NT2/D1 (cell line): ENCODE results near the gene INTS12.
A peak's percentile ranks its signal among the peaks of the same experiment; 100 is the strongest.
"Not testable (repeated sequence)": the region's sequence is repeated elsewhere in the genome, so short reads cannot be mapped to it uniquely, and the experiment has no call there.

Source experiments
- DNase-seq: peaks from one replicate; pipeline ENCODE4 v3.0.0-alpha.2; 2011; ENCODE audit warnings: low read depth, low spot score
- H3K27me3 ChIP-seq: 2 replicates; pipeline ENCODE4 v1.6.0; 2011; ENCODE audit warnings: mild to moderate bottlenecking; ENCODE audit not compliant: insufficient read length, insufficient read depth
- H3K36me3 ChIP-seq: 2 replicates; pipeline ENCODE4 v1.6.1; 2011; ENCODE audit warnings: mild to moderate bottlenecking, low read length, mixed read lengths; ENCODE audit not compliant: insufficient read depth, insufficient read length
- H3K4me1 ChIP-seq: 2 replicates; pipeline ENCODE4 v1.5.1; 2011; ENCODE audit not compliant: insufficient read depth, insufficient read length
- H3K4me3 ChIP-seq: 2 replicates; pipeline ENCODE4 v1.5.1; 2011; ENCODE audit warnings: low read depth; ENCODE audit not compliant: insufficient read length
- H3K9ac ChIP-seq: 2 replicates; pipeline ENCODE4 v1.6.0; 2011; ENCODE audit warnings: low read depth; ENCODE audit not compliant: insufficient read length
- H3K9me3 ChIP-seq: 2 replicates; pipeline ENCODE4 v1.5.1; 2011; ENCODE audit warnings: mild to moderate bottlenecking, low read length; ENCODE audit not compliant: insufficient read depth
- SUZ12 ChIP-seq: IDR thresholded peaks from 2 replicates; pipeline ENCODE4 v1.6.1; 2011; ENCODE audit not compliant: insufficient read length, insufficient read depth; ENCODE audit errors: extremely low read depth
- YY1 ChIP-seq: IDR thresholded peaks from 2 replicates; pipeline ENCODE4 v1.6.1; 2011; ENCODE audit not compliant: insufficient read length, insufficient read depth
- ZNF274 ChIP-seq: IDR thresholded peaks from 2 replicates; pipeline ENCODE4 v1.6.1; 2011; ENCODE audit warnings: mild to moderate bottlenecking, low read depth, low read length

Gene INTS12

GRCh38 chr4:105710012-105710600 is 1.6 kb upstream of the INTS12 start:
- no peak for TF ChIP-seq YY1
- no peak for TF ChIP-seq SUZ12
- no peak for TF ChIP-seq ZNF274
- Histone ChIP-seq H3K4me3 (peak overlapping the region; percentile 5), H3K9me3 (no peaks in the 10 kb centered on the region), H3K9ac (no peak overlapping the region), H3K36me3 (peaks cover under 1% of the 10 kb centered on the region), H3K27me3 (no peaks in the 10 kb centered on the region), H3K4me1 (no peaks in the 10 kb centered on the region)
- DNase-seq: no peak

DNA sequence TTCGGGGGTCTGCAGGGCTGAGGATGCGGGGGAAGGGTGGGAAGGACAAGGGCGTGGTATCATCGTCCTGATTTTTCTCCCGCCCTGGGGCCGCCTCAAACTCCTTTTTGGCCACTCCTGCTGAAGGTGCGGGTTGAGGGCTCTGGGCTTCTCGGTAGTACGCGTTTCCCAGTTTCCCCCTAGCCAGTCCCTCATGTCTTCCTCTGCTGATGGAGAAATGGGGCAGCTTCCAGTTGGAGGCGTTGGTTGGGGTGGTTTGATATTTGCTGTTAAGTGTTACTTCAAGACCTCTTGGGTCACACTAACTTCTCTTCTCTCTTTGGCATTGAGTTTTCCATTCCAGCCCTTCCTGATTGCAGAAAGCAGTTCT is 577 bp upstream of the INTS12 start:
- H3K4me1 ChIP-seq: no peaks in the 10 kb centered on the region
- no peaks in the 10 kb centered on the region for H3K27me3 ChIP-seq
- H3K9me3 ChIP-seq: no peaks in the 10 kb centered on the region
- peak overlapping the region; percentile 80 for H3K4me3 ChIP-seq
- peak; percentile 2 for DNase-seq
- peaks cover 4% of the 10 kb centered on the region for H3K36me3 ChIP-seq
- TF ChIP-seq SUZ12 (no peak), YY1 (no peak), ZNF274 (no peak)
- H3K9ac ChIP-seq: peak overlapping the region; percentile 91

GRCh38 chr4:105707782-105708180 is 708 bp downstream of the INTS12 start:
- peaks cover 8% of the 10 kb centered on the region for H3K36me3 ChIP-seq
- no peak for DNase-seq
- TF ChIP-seq SUZ12 (no peak), ZNF274 (no peak), YY1 (no peak)
- peak overlapping the region; percentile 91 for H3K9ac ChIP-seq
- H3K4me1 ChIP-seq: no peaks in the 10 kb centered on the region
- peak overlapping the region; percentile 80 for H3K4me3 ChIP-seq
- no peaks in the 10 kb centered on the region for H3K27me3 ChIP-seq
- no peaks in the 10 kb centered on the region for H3K9me3 ChIP-seq

DNA sequence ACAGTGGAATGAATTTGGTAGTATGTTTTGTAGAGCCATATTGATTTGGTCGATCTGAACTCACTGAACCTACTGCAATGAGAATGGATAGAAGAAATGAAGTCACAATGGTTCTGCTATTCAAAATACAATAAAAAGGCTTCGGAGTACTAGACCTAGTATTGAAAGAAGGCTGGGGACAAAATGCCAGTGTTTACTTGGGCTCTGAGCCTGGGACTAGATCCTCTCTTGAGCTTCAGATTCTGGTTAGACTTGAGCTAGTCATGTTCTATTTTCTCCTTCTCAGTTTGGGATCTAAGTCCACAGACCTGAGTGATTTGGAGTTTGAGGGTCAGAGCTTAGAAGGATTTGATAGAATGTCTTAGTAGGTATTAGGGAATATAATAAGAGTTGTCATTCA is 9.9 kb downstream of the INTS12 start:
- no peak overlapping the region for H3K4me3 ChIP-seq
- no peaks in the 10 kb centered on the region for H3K4me1 ChIP-seq
- no peak for TF ChIP-seq SUZ12
- TF ChIP-seq ZNF274: no peak
- TF ChIP-seq YY1: no peak
- H3K36me3 ChIP-seq: peaks cover 15% of the 10 kb centered on the region
- H3K27me3 ChIP-seq: no peaks in the 10 kb centered on the region
- no peak overlapping the region for H3K9ac ChIP-seq
- no peaks in the 10 kb centered on the region for H3K9me3 ChIP-seq
- DNase-seq: no peak

GRCh38 chr4:105695832-105696231 is 12.7 kb downstream of the INTS12 start:
- peaks cover 28% of the 10 kb centered on the region for H3K36me3 ChIP-seq
- H3K9me3 ChIP-seq, DNase-seq, H3K9ac ChIP-seq, H3K27me3 ChIP-seq, H3K4me3 ChIP-seq, H3K4me1 ChIP-seq: not testable (repeated sequence)

DNA sequence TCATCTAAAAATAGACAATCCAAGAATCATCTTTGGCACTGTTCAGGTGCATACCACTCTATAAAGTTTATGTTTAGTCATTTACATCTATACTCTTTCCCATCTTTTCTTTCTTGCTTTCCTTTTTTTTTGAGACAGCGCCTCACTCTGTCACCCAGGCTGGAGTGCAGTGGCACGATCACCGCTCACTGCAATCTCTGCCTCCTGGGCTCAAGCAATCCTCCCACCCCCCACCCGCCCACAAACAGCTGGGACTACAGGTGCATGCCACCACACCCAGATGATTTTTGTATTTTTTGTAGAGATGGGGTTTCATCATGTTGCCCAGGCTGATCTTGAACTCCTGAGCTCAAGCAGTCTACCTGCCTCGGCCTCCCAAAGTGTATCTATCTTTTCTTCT is 13.7 kb downstream of the INTS12 start:
- peaks cover 31% of the 10 kb centered on the region for H3K36me3 ChIP-seq
- DNase-seq, H3K9me3 ChIP-seq, H3K9ac ChIP-seq, H3K4me1 ChIP-seq, H3K27me3 ChIP-seq, H3K4me3 ChIP-seq: not testable (repeated sequence)

DNA sequence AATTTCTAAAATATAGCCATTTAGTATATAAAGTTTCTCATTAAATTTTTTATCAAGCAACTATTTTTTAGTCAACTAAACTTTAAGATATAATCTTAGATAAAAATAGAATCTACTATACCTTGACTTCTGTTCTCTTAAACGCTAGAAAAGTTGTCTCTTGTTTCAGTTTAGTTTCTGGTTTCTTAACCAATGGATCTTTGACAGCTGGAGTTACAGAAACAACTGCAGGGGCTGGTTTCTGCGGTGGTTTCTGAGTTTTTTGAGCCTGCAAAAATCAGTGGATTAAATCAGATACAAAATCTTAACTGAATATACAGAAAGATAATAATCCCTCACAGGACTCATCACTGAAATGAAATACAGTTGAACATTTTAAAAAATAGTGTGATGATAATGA is 21.9 kb downstream of the INTS12 start:
- H3K4me3 ChIP-seq: no peak overlapping the region
- H3K36me3 ChIP-seq: peaks cover 36% of the 10 kb centered on the region
- no peaks in the 10 kb centered on the region for H3K4me1 ChIP-seq
- TF ChIP-seq SUZ12: no peak
- TF ChIP-seq YY1: no peak
- no peak for TF ChIP-seq ZNF274
- DNase-seq: no peak
- no peak overlapping the region for H3K9ac ChIP-seq
- no peaks in the 10 kb centered on the region for H3K9me3 ChIP-seq
- no peaks in the 10 kb centered on the region for H3K27me3 ChIP-seq

DNA sequence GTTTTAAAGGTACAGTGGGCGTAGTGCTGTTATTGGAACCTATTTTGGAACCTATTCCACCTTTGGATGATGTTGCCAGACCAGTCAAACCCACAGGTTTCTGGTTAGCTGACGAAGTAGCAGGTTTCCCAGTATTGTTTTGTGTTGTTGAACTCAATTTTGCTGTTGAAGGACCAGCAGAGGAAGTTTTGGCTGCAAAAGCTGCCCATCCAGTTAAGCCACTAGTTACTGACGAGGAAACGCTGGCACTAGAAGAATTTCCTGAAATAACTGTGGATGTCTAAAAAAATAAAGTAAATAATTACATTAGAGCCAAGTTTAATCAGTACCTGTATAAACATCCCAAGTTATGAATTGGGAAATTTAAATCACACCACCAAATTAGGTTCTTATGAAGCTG is 25.5 kb downstream of the INTS12 start:
- Histone ChIP-seq H3K36me3 (peaks cover 12% of the 10 kb centered on the region), H3K27me3 (no peaks in the 10 kb centered on the region), H3K4me3 (no peak overlapping the region), H3K9me3 (no peaks in the 10 kb centered on the region), H3K9ac (no peak overlapping the region), H3K4me1 (no peaks in the 10 kb centered on the region)
- no peak for DNase-seq
- no peak for TF ChIP-seq SUZ12
